GM23248 (cell line): Measurements from ENCODE around the gene HLA-DMA.

ENCODE experiments used
- EZH2 ChIP-seq: fragments of 200-600 bp; sonication (generic); IDR thresholded peaks from 2 replicates; pipeline ENCODE4 v1.6.1; 2018; ENCODE audit warnings: antibody characterized with exemption, mild to moderate bottlenecking; ENCODE audit not compliant: insufficient read depth, poor library complexity, severe bottlenecking
- EZH2phosphoT487 ChIP-seq: fragments of 200-600 bp; sonication (generic); IDR thresholded peaks from 2 replicates; pipeline ENCODE4 v1.6.1; 2018; ENCODE audit warnings: antibody characterized with exemption, moderate library complexity, mild to moderate bottlenecking, low read depth; ENCODE audit not compliant: insufficient read depth

- TF ChIP-seq EZH2 = no peak
- no peak for TF ChIP-seq EZH2phosphoT487
These were observed 47.2 kb upstream of the HLA-DMA start for GRCh38 chr6:33000055-33000454.
